ENCODE data around the gene ATP8B1. TPM values are rescaled to one million over a fixed set of nuclear protein-coding genes. Genes with fewer than 3 reads are reported as not detected.

The ATP8B1 gene
- total RNA-seq, 1 experiment from 2014 or later: 1.1 TPM

DNA sequence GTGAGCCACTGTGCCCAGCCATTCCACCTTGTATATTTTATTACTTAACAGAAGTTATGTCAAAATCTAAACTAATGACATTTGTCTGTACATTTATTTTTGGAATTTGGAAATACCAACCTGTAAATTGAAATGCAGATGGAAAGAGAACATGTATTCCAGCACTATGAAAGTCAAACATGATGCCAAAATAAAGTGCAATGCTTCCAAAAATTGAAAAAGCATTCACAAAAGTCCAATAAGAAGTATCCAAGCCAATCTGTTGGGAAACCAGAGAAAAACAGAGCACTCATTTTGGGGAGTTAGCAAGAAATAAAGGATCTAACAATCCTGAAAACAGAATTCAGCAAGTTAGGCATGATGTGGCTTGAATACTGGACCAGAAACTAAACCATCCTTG is 151.2 kb downstream of the ATP8B1 start:
- no peak overlapping the region for H2BK15ac ChIP-seq (ENCODE audit: low read depth, low read length)
- no peak overlapping the region for H4K91ac ChIP-seq (ENCODE audit: insufficient read length, low read depth, low read length)
- H4K5ac ChIP-seq (ENCODE audit: insufficient read length, low read depth, low read length): no peak overlapping the region
- no peak overlapping the region for H2BK5ac ChIP-seq (ENCODE audit: insufficient read length, low read length)
- H3K14ac ChIP-seq (ENCODE audit: insufficient read depth, low read length): no peak overlapping the region
- H3K27ac ChIP-seq (ENCODE audit: insufficient read length, low read depth, low read length): no peak overlapping the region
- H2AK5ac ChIP-seq (ENCODE audit: insufficient read length, low read length): no peak overlapping the region
- DNase-seq: no peak
- H3K79me2 ChIP-seq (ENCODE audit: insufficient read depth, low read length): no peaks in the 10 kb centered on the region
- Mint-ChIP-seq H3K27me3 (ENCODE audit: low read depth) (no peaks in the 10 kb centered on the region), H3K27ac (no peak overlapping the region), H3K9me3 (peaks cover 11 to 14% of the 10 kb centered on the region in 2 experiments), H3K4me3 (no peak overlapping the region), H3K4me1 (no peaks in the 10 kb centered on the region; a peak in 1 of 4 replicates), H3K36me3 (ENCODE audit: insufficient read depth in 1 of 3, low read depth in 3 of 3) (peaks cover 13 to 18% (median 15%) of the 10 kb centered on the region in 3 experiments)
- H3K4me1 ChIP-seq (ENCODE audit: insufficient read depth, low read length): no peaks in the 10 kb centered on the region
- no peaks in the 10 kb centered on the region for H4K20me1 ChIP-seq (ENCODE audit: control insufficient read depth, insufficient read depth, insufficient read length)
- H3K9me3 ChIP-seq (ENCODE audit: control insufficient read depth, low read depth, low read length): peaks cover 11% of the 10 kb centered on the region
- no peak overlapping the region for H3K18ac ChIP-seq (ENCODE audit: insufficient read length, low read depth, low read length)
- no peaks in the 10 kb centered on the region for H3K23me2 ChIP-seq (ENCODE audit: insufficient read length, low read depth, low read length, poor library complexity, severe bottlenecking)
- H3K79me1 ChIP-seq (ENCODE audit: insufficient read depth, low read depth, low read length, poor library complexity, severe bottlenecking): no peaks in the 10 kb centered on the region
- H4K8ac ChIP-seq (replicated peaks; ENCODE audit: insufficient read length, low read depth, low read length): no peak overlapping the region
- no peak overlapping the region for H3K4me2 ChIP-seq (ENCODE audit: insufficient read depth, insufficient read length, low read length)
- H3K9ac ChIP-seq (ENCODE audit: extremely low read depth, insufficient read length, low read length): no peak overlapping the region
- no peak overlapping the region for H3T11ph ChIP-seq (ENCODE audit: low read length)
- H3K4ac ChIP-seq (ENCODE audit: low read depth, low read length): no peak overlapping the region
- no peak overlapping the region for H2BK20ac ChIP-seq (ENCODE audit: low read depth, low read length, poor library complexity, severe bottlenecking)
- H2AFZ ChIP-seq (ENCODE audit: low read length): no peak overlapping the region
- H2BK120ac ChIP-seq (ENCODE audit: low read depth, low read length, poor library complexity, severe bottlenecking): no peak overlapping the region
- no peaks in the 10 kb centered on the region for H3K27me3 ChIP-seq (ENCODE audit: insufficient read depth, low read length)
- no peak overlapping the region for H2BK12ac ChIP-seq (ENCODE audit: insufficient read length, low read depth, low read length)
- H3K23ac ChIP-seq (ENCODE audit: insufficient read length, low read depth, low read length): no peak overlapping the region
- TF ChIP-seq, protein P1, sequence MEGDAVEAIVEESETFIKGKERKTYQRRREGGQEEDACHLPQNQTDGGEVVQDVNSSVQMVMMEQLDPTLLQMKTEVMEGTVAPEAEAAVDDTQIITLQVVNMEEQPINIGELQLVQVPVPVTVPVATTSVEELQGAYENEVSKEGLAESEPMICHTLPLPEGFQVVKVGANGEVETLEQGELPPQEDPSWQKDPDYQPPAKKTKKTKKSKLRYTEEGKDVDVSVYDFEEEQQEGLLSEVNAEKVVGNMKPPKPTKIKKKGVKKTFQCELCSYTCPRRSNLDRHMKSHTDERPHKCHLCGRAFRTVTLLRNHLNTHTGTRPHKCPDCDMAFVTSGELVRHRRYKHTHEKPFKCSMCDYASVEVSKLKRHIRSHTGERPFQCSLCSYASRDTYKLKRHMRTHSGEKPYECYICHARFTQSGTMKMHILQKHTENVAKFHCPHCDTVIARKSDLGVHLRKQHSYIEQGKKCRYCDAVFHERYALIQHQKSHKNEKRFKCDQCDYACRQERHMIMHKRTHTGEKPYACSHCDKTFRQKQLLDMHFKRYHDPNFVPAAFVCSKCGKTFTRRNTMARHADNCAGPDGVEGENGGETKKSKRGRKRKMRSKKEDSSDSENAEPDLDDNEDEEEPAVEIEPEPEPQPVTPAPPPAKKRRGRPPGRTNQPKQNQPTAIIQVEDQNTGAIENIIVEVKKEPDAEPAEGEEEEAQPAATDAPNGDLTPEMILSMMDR (conservative IDR thresholded peaks at IDR 0.05): no peak
- no peak overlapping the region for H3K56ac ChIP-seq (ENCODE audit: insufficient read length, low read depth, low read length)

Data from H9 (cell line).